ENCODE data around the gene KIF16B.

DNA sequence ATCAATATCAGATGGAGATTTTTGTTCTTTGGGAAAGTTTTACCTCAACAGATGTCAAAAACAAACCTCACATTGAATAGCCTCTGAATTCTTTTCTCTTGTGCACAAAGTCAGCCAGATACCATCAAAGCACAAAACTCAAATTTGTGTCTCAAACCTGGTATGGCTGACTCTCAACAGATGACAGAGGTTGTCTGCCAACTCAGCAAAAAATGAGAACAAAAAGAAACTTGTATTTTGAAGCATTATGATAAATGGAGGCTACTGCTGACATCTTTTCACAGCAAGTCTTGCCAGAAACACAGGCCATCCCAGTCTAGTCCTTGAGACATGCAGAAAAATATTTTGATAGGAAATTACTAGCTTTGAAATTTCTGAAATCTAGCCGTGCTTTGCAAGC lies 79.8 kb downstream of the KIF16B start:
- TF ChIP-seq GATA2 (IDR thresholded peaks at IDR 0.05; ENCODE audit: low read depth, low read length) (no peak), GATA3 (IDR thresholded peaks at IDR 0.05; ENCODE audit: low read depth, low read length) (no peak)
